Measurements from ENCODE around the gene CMKLR1.

CMKLR1 gene

DNA sequence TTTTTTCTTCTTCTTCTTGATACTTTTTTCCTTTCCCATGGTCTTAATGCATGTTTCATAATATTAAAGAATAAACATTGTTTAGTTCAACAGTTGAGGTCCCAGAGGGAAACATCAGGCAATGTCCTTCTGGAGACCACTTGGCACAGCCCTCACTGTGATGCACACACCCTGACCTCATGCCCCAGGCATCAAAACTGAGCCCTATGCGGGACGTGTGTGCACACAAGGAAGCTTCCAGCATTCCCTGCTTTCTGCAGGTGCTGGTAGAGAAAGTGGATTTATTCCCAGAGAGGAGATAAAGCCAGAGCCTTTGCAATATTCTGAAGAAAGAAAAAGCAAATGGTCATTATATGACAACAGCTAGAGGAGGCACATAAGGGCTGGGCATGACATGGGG, 16.0 kb upstream of the CMKLR1 start:
- TF ChIP-seq GATA3 (IDR thresholded peaks at IDR 0.05; ENCODE audit: low read depth, low read length) (no peak), GATA2 (IDR thresholded peaks at IDR 0.05; ENCODE audit: low read depth, low read length) (no peak)

DNA sequence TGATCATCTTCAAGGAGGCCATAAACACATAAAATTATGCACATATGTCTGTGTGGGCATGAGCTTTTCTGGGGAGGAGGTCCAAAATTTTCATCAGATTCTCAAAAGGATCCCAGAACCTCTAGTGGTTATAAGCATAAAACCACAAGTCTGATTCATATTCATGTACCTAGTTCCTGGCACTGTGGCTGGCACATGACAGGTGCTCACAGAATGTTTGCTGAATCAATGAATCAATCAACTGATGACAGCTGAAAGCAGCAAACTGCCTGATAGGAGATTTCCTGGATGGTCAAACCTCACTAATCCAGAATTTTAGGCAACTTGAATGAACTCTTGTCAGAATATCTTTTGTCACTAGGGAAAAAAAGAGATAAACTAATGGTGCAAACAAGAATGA, 13.5 kb upstream of the CMKLR1 start:
- TF ChIP-seq GATA2 (IDR thresholded peaks at IDR 0.05; ENCODE audit: low read depth, low read length): no peak
- TF ChIP-seq GATA3 (IDR thresholded peaks at IDR 0.05; ENCODE audit: low read depth, low read length): no peak

DNA sequence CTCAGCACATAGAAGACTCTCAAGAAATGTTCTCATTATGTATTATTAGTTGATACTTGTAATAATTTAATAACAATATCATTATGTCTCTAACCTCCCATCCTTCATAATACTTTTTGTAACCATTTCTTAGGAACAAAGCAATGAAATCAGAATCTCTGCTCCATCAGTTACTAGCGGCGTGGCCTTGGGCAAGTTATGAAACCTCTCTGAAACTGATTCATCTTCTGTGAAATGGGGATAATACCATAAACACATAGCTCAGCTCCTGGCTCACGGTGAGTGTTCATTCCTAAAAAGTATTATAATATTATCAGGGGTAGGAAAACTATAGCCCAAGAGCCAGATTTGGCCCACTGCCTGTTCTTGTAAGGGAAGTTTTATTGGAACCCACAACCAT, 11.4 kb upstream of the CMKLR1 start:
- TF ChIP-seq GATA3 (IDR thresholded peaks at IDR 0.05; ENCODE audit: low read depth, low read length): no peak
- no peak for TF ChIP-seq GATA2 (IDR thresholded peaks at IDR 0.05; ENCODE audit: low read depth, low read length)

DNA sequence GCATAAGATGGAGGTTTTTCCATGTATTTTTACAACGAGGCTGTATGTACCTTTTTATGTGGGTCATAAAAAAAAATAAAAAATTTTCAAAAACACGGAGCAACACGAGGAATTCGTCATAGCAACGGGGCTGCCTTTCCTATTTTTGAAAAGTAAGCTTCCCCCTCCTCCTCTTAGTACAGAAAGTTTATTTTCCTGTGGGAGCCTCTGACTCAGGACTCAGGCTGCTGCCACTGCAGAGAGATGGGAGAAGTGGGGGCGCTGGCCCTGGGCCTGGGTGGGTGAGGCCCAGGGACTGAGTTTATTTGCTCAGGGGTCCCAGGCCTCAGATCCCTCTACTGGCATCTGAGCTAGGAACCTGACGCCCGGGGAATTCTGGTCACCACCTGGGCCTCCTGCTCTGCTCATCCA, 10.2 kb upstream of the CMKLR1 start:
- TF ChIP-seq GATA2 (IDR thresholded peaks at IDR 0.05; ENCODE audit: low read depth, low read length): no peak
- TF ChIP-seq GATA3 (IDR thresholded peaks at IDR 0.05; ENCODE audit: low read depth, low read length): no peak

DNA sequence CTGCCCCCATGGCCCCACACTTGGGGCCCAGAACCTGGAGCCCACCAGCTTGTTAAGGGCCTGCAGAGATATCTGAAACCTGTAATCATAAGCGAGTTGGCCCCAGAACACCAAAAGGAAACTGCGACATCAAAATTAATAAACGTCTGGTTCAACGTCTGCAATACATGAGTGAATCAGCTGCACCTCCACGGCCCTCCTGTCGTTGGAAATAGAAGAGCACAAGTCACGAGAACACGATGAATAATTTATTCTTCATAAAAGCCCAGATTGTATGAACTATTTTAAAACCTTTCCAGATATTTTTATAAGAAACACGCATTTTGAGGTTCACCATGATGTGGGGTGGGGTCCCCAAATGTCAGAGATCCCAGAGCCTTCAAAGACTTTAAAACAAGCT, 9.7 kb upstream of the CMKLR1 start:
- TF ChIP-seq GATA3 (IDR thresholded peaks at IDR 0.05; ENCODE audit: low read depth, low read length): no peak
- TF ChIP-seq GATA2 (IDR thresholded peaks at IDR 0.05; ENCODE audit: low read depth, low read length): no peak

DNA sequence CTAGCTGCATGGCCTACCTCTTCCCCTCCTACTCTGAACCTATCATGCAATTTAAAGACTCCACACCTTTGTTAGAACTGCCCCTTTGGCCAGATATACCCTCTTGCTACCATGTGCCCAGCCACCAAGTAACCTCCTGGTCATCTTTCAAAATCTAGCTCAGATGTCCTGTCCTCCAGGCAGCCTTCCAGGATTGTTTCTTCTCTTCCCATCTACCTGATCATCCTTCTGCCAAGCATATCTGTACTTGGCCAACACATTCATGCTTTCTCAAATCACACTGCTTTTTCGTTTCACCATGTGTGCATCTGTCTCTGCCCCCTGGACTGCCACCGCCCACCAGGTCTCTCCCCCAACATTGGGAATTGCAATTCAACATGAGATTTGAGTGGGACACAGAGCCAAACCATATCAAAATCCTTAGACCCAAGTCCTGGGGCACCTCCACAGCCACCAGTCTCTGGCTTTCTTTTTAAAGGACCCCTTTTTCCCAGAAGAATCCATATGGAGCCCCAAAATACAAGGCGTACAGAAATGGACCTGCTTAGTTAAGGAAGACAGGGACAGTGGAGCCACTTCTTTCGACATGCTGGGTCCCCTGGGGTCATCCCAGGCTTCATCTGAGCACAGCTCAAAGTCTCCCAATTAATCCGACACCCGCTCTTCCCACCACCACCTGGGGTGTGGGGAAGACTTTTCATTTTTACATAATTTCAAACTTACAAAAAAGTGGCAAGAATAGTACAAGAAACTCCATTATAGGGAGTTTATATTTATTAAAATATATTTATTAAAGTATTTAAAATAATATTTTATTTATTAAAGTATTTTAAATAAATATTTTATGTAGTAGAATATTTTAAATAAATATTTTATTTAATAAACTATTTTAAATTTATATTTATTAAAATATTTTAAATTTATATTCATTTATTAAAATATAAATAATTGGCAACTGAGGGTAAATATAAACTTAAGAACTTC, 7.9 kb upstream of the CMKLR1 start:
- TF ChIP-seq GATA3 (IDR thresholded peaks at IDR 0.05; ENCODE audit: low read depth, low read length) (no peak), GATA2 (IDR thresholded peaks at IDR 0.05; ENCODE audit: low read depth, low read length) (no peak)

DNA sequence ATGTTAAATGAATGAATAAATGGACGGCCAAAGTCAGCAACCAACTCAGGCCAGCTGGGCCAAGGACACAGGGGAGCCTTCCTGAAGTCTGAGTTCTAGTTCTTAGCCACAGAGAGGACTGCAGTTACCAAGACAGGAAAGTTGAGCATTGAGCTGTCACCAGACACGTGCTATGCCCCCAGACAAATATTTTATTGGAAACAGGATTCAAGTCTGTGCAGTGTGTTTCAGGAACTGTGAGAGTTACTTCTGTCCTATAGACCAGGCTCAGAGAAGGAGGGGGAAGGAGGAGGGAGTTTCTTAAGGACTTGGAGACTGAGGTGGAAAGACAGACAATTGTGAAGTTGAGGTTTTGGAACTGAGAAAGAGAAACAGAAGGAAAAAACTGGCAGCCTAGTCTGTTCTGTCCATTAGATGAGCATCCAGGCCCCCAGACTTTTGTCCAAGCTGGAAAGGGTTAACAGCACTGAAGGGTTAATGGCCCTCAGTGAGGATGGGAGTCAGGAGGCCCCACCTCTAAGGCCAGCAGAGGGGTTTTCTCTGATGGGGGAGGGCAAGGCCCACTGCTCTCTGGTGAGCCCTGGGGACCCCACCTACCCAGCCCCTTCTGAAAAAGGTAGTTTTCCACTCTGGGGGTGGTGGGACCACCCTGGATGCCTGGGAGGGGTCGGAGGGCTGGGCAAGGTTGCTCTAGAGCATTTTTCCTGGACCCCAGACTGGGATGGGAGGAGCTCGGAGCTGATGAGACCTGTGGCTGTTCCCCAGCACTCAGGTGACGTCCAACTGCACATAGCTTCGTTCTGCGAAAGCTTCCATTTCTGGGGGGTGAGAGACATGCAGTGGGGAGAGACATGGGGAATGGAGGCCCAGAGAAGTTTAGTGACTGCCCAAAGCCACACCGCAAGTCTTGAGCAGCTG, 6.9 kb upstream of the CMKLR1 start:
- TF ChIP-seq GATA2 (IDR thresholded peaks at IDR 0.05; ENCODE audit: low read depth, low read length) (no peak), GATA3 (IDR thresholded peaks at IDR 0.05; ENCODE audit: low read depth, low read length) (no peak)

DNA sequence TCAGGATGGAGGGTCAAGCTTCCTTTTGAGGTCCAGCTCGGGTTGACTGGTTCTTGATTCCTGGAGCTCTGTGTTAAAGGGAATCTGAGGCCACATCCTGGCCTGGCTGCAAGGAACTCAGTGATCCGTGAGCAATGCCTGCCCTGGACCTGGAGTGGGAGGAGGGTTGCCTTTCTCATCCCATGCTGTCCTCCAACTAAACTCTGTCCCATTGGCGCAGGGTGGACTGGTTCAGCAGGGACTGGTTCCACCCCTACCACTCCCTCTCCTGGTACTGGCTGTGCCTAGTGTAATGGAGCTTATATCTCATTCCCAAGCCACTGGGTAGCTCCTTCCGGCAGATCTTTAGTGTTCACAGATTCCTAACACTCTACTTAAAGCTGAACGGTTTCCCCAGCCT, 3.9 kb upstream of the CMKLR1 start:
- TF ChIP-seq GATA2 (IDR thresholded peaks at IDR 0.05; ENCODE audit: low read depth, low read length): no peak
- no peak for TF ChIP-seq GATA3 (IDR thresholded peaks at IDR 0.05; ENCODE audit: low read depth, low read length)

DNA sequence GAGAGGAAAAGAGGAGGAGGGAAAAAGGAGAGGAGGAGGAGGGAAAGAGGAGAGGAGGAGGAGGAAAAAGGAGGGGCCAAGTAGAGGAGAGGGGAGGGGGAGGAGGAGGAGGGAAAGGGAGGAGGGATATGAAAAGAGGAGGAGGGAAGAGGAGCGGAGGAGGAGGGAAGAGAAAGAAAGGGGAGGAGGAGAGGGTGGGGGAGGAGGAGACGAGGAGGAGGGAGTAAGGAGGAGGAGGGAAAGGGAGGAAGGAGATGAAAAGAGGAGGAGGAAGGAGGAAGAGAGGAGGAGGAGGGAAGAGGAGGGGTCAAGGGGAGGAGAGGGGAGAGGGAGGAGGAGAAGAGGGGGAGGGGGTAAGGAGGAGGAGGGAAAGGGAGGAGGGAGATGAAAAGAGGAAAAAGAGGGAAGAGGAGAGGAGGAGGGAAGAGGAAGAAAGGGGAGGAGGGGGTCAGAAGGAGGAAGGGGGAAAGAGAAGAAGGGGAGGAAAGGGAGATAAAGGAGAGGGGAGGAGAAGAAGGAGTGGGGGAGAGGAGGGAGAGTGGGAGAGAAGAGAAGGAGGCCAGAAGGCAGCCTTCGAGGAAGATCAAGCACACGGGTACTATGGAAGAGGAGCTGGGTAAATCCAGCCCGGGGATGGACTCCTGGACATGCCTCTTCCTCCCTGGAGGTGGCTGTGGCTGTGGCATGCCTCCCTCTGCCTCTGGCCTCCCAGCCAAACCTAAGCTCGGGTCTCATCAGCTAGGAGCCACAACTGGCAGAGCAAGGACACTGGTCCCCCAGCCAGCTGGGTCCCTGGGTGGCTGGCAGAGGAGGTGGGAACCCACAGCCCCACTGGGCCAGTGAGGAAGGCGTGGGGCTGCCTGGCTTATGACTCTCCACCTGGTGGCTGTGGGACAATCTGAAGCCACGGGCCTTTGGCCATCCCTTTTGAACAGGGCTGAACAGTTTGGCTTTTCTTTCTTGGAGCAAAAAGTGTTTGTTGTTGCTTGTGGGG, 3.0 kb upstream of the CMKLR1 start:
- TF ChIP-seq GATA2 (IDR thresholded peaks at IDR 0.05; ENCODE audit: low read depth, low read length) (no peak), GATA3 (IDR thresholded peaks at IDR 0.05; ENCODE audit: low read depth, low read length) (no peak)

DNA sequence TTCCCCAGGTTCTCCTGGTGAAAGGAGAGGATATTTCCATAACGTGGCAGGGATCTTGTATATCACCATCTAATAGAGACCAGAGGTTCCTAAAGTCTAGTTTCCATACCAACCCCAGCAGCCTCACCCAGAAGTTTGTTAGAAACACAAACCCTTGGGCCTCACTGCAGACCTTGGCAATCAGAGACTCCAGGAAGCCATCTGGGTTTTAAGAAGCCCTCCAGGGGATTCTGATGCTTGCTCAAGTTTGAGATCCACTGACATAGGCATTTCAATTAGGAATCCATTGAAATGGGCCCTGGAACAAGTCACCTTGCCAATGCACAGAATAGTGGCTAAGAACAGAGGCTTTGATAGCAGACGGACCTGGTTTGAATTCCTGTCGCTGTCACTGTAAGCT, 2.2 kb upstream of the CMKLR1 start:
- TF ChIP-seq GATA3 (IDR thresholded peaks at IDR 0.05; ENCODE audit: low read depth, low read length) (no peak), GATA2 (IDR thresholded peaks at IDR 0.05; ENCODE audit: low read depth, low read length) (no peak)

DNA sequence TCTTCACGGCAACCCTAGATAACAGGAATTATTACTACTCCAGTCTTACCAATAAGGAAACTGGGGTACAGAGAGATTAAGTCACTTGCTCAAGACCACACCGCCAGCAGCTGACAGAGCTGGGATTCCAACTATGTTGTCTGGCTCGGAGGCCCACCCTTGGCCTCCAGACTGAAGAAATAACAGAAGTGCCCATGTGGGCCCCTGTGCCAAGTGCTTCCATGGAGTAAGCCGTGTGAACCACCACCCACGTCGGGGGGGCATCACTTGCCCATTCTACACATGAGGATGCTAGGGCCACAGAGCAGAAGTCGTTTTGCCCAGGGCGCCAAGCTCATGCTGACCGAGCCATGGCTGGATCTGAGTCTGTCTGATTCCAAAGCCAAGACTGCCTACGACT, 926 bp upstream of the CMKLR1 start:
- TF ChIP-seq GATA3 (IDR thresholded peaks at IDR 0.05; ENCODE audit: low read depth, low read length) (no peak), GATA2 (IDR thresholded peaks at IDR 0.05; ENCODE audit: low read depth, low read length) (no peak)

DNA sequence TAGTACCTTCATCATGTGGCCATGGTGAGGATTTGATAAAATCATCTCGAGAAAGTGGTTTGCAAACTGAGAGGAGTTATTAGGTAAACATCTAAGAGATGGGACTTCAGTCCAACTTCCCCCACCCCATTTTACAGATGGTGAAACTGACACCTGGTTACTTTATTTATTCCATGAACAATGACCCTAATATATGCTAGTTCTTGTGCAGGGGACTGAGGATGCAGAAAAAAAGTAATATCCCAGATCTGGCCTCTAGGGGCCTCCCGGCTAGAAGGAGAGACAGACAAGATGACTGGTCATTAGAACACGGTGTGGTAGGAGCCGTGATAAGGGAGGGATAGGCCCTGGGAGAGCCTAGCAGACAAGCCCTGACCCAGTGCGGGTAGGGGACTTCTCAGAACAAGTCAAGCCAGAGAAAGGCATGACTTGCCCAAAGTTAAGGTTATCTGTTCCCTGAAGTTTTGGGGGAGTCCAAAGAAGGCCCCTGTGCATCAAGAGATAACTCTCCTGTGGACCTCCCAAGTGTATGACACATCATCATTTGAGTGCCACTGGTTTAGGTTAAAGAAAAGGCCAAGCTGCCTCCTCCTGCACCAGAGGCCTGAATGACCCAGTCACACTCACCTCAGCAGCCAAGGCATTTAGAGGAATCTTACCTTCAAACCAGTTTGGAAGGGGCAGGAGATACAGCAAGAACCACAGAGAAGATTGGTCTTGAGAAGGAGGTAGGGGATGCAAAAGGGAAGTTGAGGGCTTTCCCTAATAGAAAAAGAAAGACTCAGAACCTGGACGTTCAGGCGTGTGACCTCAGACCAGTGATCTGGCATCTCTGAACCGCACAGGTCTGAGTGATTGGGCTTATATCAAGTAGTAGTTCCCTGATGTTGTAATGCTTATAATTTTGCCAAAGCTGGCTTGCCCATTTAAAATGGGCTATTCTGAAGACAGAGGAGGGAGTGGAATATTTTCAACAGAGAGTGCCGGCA, 1.6 kb downstream of the CMKLR1 start:
- TF ChIP-seq GATA2 (IDR thresholded peaks at IDR 0.05; ENCODE audit: low read depth, low read length) (no peak), GATA3 (IDR thresholded peaks at IDR 0.05; ENCODE audit: low read depth, low read length) (no peak)
